CD4-positive, CD25-positive, alpha-beta regulatory T cell (primary cell): ENCODE results near the gene CELSR2. TPM values are rescaled to one million over a fixed set of nuclear protein-coding genes. Genes with fewer than 3 reads are reported as not detected.
"Not testable (repeated sequence)": the region's sequence is repeated elsewhere in the genome, so short reads cannot be mapped to it uniquely, and the experiment has no call there.

Experiments
- ATAC-seq, 2 donors: fragments of 150-1000 bp; cut with Tn5 transposase; one replicate each; pipeline ENCODE4 v1.10.0; 2021; ENCODE audit warnings: low read depth in 2 of 2, moderate number of reproducible peaks in 2 of 2, moderate library complexity in 1 of 2
- DNase-seq, 3 donors: peaks; one replicate each; pipeline versions ENCODE4 v3.0.0 to v3.0.0-alpha.2; 2012 to 2022; ENCODE audit warnings: mixed read lengths in 1 of 3
- H3K27ac ChIP-seq: one replicate; pipeline ENCODE4 v1.7.0; 2013; ENCODE audit warnings: mild to moderate bottlenecking, low read length; ENCODE audit not compliant: insufficient read depth, poor library complexity, severe bottlenecking
- H3K27me3 ChIP-seq: one replicate; pipeline ENCODE4 v1.7.0; 2013; ENCODE audit warnings: low read length; ENCODE audit not compliant: control insufficient read depth, insufficient read depth
- H3K36me3 ChIP-seq: one replicate; pipeline ENCODE4 v1.7.0; 2013; ENCODE audit warnings: mild to moderate bottlenecking, low read length, moderate library complexity; ENCODE audit not compliant: control insufficient read depth, insufficient read depth
- H3K4me1 ChIP-seq: 2 replicates; pipeline ENCODE4 v1.7.0; 2013; ENCODE audit warnings: mild to moderate bottlenecking, low read length; ENCODE audit not compliant: insufficient read depth, control insufficient read depth, poor library complexity, severe bottlenecking
- H3K4me3 ChIP-seq: one replicate; pipeline ENCODE4 v1.7.0; 2013; ENCODE audit warnings: low read depth, mild to moderate bottlenecking, low read length, moderate library complexity
- H3K9me3 ChIP-seq, 2 experiments: 1 replicate in 1 of 2; 2 replicates in 1 of 2; pipeline ENCODE4 v1.7.0; 2013; ENCODE audit warnings: low read length in 2 of 2, mild to moderate bottlenecking in 1 of 2, moderate library complexity in 1 of 2; ENCODE audit not compliant: control insufficient read depth in 2 of 2
- H3K27ac Mint-ChIP-seq, 3 donors: one replicate each; pipeline ENCODE4 v1.8.0; 2020 to 2022; ENCODE audit warnings: mild to moderate bottlenecking in 3 of 3, mixed read lengths in 3 of 3, moderate library complexity in 2 of 3
- H3K27me3 Mint-ChIP-seq: one replicate; pipeline ENCODE4 v1.8.0; 2022; ENCODE audit warnings: mild to moderate bottlenecking, mixed read lengths
- H3K36me3 Mint-ChIP-seq: one replicate; pipeline ENCODE4 v1.8.0; 2020; ENCODE audit warnings: mixed read lengths
- H3K4me1 Mint-ChIP-seq, 4 donors: one replicate each; pipeline ENCODE4 v1.8.0; 2020 to 2022; ENCODE audit warnings: mixed read lengths in 4 of 4, mild to moderate bottlenecking in 1 of 4
- H3K4me3 Mint-ChIP-seq, 4 donors: one replicate each; pipeline ENCODE4 v1.8.0; 2020 to 2022; ENCODE audit warnings: mild to moderate bottlenecking in 4 of 4, mixed read lengths in 4 of 4, moderate library complexity in 3 of 4
- H3K9me3 Mint-ChIP-seq, 7 donors: one replicate each; pipeline ENCODE4 v1.8.0; 2020 to 2022; ENCODE audit warnings: mixed read lengths in 7 of 7, mild to moderate bottlenecking in 3 of 7, moderate library complexity in 2 of 7
- polyA plus RNA-seq, 4 donors: library from polyadenylated mRNA; unstranded; fragments of 300-500 nt; fragmentation: Illumina TruSeq; gene quantifications; one replicate each; pipeline ENCODE4 v1.2.3, GENCODE V29; 2021
- total RNA-seq: library from RNA; stranded (reverse); gene quantifications from one replicate; pipeline ENCODE4 v1.2.3, GENCODE V29; 2022

Gene CELSR2
- total and polyA plus RNA-seq, 5 donors from 2014 or later = 0.02 to 2.5 (median 0.14) TPM

DNA sequence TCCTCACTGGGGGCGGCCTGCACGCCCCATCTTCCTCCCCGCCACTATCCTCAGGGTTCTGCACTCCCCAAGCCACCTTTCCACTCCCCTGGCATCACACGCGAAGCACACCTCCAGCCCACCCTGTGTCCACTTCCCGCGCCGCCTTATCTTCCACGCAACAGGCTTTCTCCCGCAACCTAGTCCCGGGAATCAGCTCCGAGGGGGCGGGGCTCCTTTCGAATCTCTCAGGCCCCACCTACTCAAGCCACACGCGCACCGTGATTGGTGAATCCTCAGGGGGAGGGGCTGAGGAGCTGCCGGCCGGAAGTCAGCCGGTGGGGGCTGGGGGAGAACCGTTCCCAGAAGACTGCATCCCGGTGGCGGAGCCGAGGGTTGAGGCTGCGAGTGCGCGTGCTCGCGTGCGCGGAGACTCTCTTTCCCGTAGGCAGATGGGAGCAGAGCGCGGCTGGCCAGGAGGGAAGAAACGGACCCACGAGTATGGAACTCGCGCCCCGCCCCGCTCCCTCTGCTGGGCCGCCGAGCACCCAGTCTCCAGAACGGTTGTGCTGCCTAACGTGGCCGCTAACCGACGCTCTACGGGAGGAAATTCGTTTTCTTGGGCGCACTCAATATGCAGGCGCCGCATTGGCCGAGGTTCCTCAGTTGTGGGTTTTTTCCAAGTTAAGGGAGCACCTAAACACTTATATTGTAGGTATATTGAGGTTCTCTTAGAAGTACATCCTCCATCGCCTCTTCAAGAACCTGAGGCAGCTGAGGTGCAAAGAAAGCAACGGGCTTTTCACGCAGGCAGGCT lies 33.8 kb downstream of the CELSR2 start, which contains the start of gene PSRC1:
Gene PSRC1 (minus strand): TSS at position 194 of the 796 bp plus-strand sequence.
- H3K4me1 ChIP-seq = peaks cover 16% of the 10 kb centered on the region
- Mint-ChIP-seq H3K27ac (peak within 1 kb of the TSS; percentile 73 to 92 (median 89)), H3K36me3 (no peaks in the 10 kb centered on the region), H3K4me3 (peak within 1 kb of the TSS; percentile 91 to 98 (median 95)), H3K9me3 (no peaks in the 10 kb centered on the region), H3K4me1 (peaks cover 2 to 33% (median 18%) of the 10 kb centered on the region in 4 donors), H3K27me3 (peaks cover 6% of the 10 kb centered on the region)
- H3K27me3 ChIP-seq = no peaks in the 10 kb centered on the region
- ATAC-seq (peak; percentile 95 to 98), DNase-seq (peak; percentile 87 to 92 (median 89))
- H3K36me3 ChIP-seq = no peaks in the 10 kb centered on the region
- H3K4me3 ChIP-seq = peak within 1 kb of the TSS; percentile 96
- peak within 1 kb of the TSS; percentile 68 for H3K27ac ChIP-seq
- H3K9me3 ChIP-seq = no peaks in the 10 kb centered on the region

DNA sequence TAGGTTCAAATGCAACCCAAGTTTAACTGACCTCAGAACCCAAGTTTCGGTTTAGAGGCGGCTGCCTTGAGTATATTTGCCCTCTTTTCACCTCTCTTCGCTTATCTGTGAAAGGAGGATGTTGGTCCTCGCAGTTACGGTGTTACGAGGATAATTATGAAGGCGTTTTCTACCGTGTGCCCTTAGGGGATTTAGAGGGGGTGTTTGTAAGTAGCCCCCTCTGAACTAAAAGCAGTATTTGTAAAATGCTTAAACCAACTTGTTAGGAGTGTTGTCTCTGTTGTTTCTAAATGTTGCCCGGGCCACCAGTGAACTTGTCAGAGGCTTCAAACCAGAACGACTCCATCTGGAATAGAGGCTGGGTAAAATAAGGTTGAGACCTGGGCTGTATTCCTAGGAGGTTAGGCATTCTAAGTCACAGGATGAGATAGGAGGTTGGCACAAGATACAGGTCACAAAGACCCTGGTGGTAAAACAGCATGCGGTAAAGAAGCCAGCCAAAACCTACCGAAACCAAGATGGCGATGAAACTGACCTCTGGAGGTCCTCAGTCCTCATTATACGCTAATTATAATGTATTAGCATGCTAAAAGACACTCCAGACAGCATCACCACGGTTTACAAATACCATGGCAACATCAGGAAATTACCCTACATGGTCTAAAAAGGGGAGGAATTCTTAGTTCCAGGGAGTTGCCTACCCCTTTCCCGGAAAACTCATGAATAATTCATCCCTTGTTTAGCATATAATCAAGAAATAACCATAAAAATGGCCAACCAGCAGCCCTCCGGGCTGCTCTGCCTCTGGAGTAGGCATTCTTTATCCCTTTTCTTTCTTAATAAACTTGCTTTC lies 34.6 kb downstream of the CELSR2 start:
- Mint-ChIP-seq H3K27ac (peak overlapping the region; percentile 26 to 89 (median 73)), H3K27me3 (peaks cover 13% of the 10 kb centered on the region), H3K36me3 (no peaks in the 10 kb centered on the region), H3K4me3 (peak overlapping the region; percentile 91 to 98 (median 95)), H3K4me1 (peaks cover 2 to 33% (median 18%) of the 10 kb centered on the region in 4 donors), H3K9me3 (no peaks in the 10 kb centered on the region)
- peaks cover 16% of the 10 kb centered on the region for H3K4me1 ChIP-seq
- peak overlapping the region; percentile 68 for H3K27ac ChIP-seq
- peak overlapping the region; percentile 96 for H3K4me3 ChIP-seq
- H3K36me3 ChIP-seq = no peaks in the 10 kb centered on the region
- no peak for ATAC-seq
- H3K9me3 ChIP-seq = no peaks in the 10 kb centered on the region
- no peaks in the 10 kb centered on the region for H3K27me3 ChIP-seq
- no peak for DNase-seq

DNA sequence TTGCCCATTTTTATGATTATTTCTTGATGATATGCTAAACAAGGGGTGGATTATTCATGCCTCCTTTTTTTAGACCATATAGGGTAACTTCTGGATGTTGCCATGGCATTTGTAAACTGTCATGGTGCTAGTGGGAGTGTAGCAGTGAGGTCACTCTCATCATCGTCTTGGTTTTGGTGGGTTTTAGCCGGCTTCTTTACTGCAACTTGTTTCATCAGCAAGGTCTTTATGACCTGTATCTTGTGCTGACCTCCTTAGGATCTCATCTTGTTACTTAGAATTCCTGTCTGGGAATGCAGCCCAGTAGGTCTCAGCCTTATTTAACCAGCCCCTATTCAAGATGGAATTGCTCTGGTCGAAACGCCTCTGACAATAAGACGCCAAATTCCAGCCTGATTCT lies 37.4 kb downstream of the CELSR2 start:
- not testable (repeated sequence) for H3K4me3 ChIP-seq, H3K9me3 Mint-ChIP-seq, ATAC-seq, H3K9me3 ChIP-seq, H3K27me3 ChIP-seq, H3K36me3 ChIP-seq, H3K36me3 Mint-ChIP-seq, H3K4me3 Mint-ChIP-seq, H3K27ac ChIP-seq, DNase-seq, H3K27ac Mint-ChIP-seq
- Mint-ChIP-seq H3K27me3 (peaks cover 23% of the 10 kb centered on the region), H3K4me1 (peaks cover 2 to 33% (median 17%) of the 10 kb centered on the region in 4 donors)
- peaks cover 16% of the 10 kb centered on the region for H3K4me1 ChIP-seq

DNA sequence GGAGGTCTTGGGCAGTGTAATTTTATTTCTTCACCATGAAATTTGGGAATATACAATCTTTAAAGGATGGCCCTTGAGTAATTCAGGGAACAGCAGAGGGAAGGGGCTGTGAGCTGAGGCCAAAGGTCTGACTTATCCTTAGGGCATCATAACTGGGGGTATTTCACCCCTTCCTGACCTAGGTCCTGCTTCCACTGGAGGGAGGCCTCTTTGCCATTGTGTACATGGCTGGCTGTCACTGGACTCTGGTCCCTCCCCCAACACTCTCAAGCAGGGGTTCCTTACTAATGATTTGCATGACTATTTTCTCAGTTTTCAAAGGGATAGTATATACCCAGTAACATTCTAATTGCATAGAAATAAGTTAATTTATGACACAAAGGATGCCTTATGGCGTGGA lies 40.8 kb downstream of the CELSR2 start:
- peaks cover 0 to 6% (median 0%) of the 10 kb centered on the region in 4 donors for H3K4me1 Mint-ChIP-seq

DNA sequence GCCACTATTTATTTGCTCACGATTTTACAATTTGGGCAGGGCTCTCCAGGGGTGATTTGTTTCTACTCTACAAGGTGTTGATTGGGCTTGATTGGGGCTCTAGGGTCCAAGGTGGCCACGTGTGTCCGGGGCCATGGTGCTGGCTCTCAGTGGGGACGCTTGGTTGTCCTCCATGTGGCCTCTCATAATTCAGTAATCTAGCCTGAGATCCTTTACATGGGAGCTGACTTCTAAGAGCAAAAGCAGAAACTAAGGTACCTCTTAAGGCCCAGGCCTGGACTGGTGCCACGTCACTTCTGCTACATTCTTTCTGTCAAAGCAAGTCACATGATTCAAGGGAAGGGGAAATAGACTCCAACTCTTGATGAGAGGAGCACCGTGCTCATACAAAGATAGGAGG lies 41.7 kb downstream of the CELSR2 start:
- no peak for DNase-seq

More for the DNA sequence above, 40.8 kb downstream of the CELSR2 start:
- H3K27ac ChIP-seq = no peak overlapping the region
- Mint-ChIP-seq H3K4me3 (no peak overlapping the region), H3K27me3 (peaks cover 40% of the 10 kb centered on the region), H3K27ac (no peak overlapping the region), H3K36me3 (no peaks in the 10 kb centered on the region), H3K9me3 (no peaks in the 10 kb centered on the region)
- DNase-seq = no peak
- H3K9me3 ChIP-seq = no peaks in the 10 kb centered on the region
- H3K27me3 ChIP-seq = peaks cover 2% of the 10 kb centered on the region
- no peak for ATAC-seq
- no peaks in the 10 kb centered on the region for H3K4me1 ChIP-seq
- H3K36me3 ChIP-seq = no peaks in the 10 kb centered on the region
- H3K4me3 ChIP-seq = no peak overlapping the region

DNA sequence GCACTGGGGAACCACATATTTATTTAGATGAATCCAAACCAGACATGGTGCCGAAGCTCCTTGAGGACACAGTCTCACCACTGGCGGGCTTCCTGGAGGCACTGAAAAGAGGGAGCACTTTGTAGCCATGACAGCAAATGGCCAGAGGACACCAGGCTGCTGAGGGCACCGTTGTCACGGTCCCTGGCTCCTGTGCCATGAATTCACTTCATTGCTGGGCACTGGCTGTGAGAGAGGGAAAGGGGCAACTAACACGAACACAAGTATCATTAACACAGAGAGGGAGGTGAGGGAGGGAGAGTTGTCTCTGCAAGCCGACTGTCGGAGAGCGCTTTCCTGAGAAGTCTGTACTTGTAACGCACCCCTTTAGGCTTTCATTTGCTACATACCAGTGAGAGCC lies 43.0 kb downstream of the CELSR2 start:
- H3K36me3 ChIP-seq = no peaks in the 10 kb centered on the region
- H3K9me3 ChIP-seq = no peaks in the 10 kb centered on the region
- H3K4me1 ChIP-seq = no peaks in the 10 kb centered on the region
- Mint-ChIP-seq H3K27ac (no peak overlapping the region), H3K4me1 (no peaks in the 10 kb centered on the region), H3K36me3 (no peaks in the 10 kb centered on the region), H3K9me3 (no peaks in the 10 kb centered on the region), H3K27me3 (peaks cover 40% of the 10 kb centered on the region), H3K4me3 (no peak overlapping the region)
- peaks cover 6% of the 10 kb centered on the region for H3K27me3 ChIP-seq
- ATAC-seq (no peak), DNase-seq (no peak)
- no peak overlapping the region for H3K4me3 ChIP-seq
- no peak overlapping the region for H3K27ac ChIP-seq

More for the DNA sequence above, 41.7 kb downstream of the CELSR2 start:
- H3K4me1 Mint-ChIP-seq = peaks cover 0 to 6% (median 0%) of the 10 kb centered on the region in 4 donors
- H3K36me3 ChIP-seq = no peaks in the 10 kb centered on the region
- no peak overlapping the region for H3K27ac ChIP-seq
- no peak for ATAC-seq
- no peak overlapping the region for H3K27ac Mint-ChIP-seq
- no peaks in the 10 kb centered on the region for H3K9me3 ChIP-seq
- peaks cover 6% of the 10 kb centered on the region for H3K27me3 ChIP-seq
- peaks cover 40% of the 10 kb centered on the region for H3K27me3 Mint-ChIP-seq
- no peak overlapping the region for H3K4me3 Mint-ChIP-seq
- no peaks in the 10 kb centered on the region for H3K9me3 Mint-ChIP-seq
- H3K36me3 Mint-ChIP-seq = no peaks in the 10 kb centered on the region
- no peaks in the 10 kb centered on the region for H3K4me1 ChIP-seq
- H3K4me3 ChIP-seq = no peak overlapping the region

DNA sequence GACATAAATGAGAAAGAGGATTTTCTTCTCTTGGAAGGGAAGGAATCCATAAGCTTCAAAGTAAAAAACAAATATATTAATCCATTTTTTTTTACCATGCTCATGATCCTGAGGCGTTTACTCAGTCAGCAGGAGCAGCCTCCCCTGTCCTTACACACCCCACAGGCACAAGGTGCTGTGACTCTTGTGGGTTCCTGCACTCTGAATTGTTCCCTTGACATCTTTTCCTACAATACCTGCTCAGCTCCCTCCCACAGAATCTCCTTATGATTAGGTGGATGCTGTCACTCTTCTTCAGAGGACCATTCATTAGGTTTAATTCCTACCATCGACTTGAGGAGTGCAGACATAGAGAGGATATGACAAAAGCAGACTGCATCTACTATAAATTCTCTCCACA lies 43.7 kb downstream of the CELSR2 start:
- Mint-ChIP-seq H3K4me1 (no peaks in the 10 kb centered on the region), H3K36me3 (no peaks in the 10 kb centered on the region), H3K9me3 (no peaks in the 10 kb centered on the region), H3K27ac (no peak overlapping the region), H3K4me3 (no peak overlapping the region), H3K27me3 (peaks cover 35% of the 10 kb centered on the region)
- DNase-seq (no peak), ATAC-seq (no peak)
- no peak overlapping the region for H3K4me3 ChIP-seq
- no peaks in the 10 kb centered on the region for H3K36me3 ChIP-seq
- no peaks in the 10 kb centered on the region for H3K4me1 ChIP-seq
- no peak overlapping the region for H3K27ac ChIP-seq
- no peaks in the 10 kb centered on the region for H3K9me3 ChIP-seq
- H3K27me3 ChIP-seq = peaks cover 6% of the 10 kb centered on the region
